ENCODE data around the gene MYO1D.

Gene MYO1D

DNA sequence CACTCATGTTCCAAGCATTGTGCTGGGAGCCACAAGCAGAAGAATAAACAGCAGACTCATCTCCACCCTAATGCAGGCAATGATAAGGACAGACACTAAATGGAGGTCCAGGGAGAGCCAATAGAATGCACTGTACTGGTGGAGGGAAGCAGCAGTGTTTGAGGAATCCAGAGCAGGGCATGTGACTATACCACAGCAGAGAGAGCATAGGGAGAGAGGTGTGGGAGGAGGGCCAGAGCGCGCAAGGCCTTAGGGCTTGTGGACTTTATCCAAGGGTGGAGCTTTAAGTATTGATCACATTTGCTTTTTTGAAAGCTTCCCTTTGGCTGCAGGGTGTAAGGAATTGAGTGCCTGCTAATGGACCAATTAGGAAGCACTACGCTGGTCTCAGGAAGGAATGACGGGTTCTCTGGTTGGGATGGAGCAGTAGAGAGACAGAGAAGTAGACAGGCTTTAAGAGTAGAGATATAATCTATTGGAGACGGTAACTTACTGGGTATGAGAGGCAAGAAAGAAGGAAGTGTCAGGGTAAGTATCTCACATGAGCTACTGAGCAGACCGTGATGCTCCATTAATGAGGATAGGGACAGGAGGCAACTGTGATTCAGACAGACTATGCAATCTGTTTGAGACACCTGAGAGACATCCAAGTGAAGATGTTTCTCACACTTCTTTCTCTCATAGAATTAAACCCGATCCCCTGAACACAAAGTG, 82.2 kb downstream of the MYO1D start:
- DNase-seq (ENCODE audit: extremely low spot score), result no peak
- CTCF ChIA-PET, result interaction anchor here (2.4 kb wide), 1 partner anchor 83 kb away, joined by 6 read pairs; the partner anchor contains the start of gene MYO1D
- TF ChIP-seq TARDBP (IDR thresholded peaks at IDR 0.05), result no peak
- TF ChIP-seq ZNF384 (IDR thresholded peaks at IDR 0.05), result no peak
- no peak for TF ChIP-seq FOXM1 (IDR thresholded peaks at IDR 0.05; ENCODE audit: borderline replicate concordance)
- TF ChIP-seq FOXA1 (IDR thresholded peaks at IDR 0.05), result no peak
- TF ChIP-seq HDGF (IDR thresholded peaks at IDR 0.05; ENCODE audit: borderline replicate concordance), result no peak
- TF ChIP-seq, protein P1, sequence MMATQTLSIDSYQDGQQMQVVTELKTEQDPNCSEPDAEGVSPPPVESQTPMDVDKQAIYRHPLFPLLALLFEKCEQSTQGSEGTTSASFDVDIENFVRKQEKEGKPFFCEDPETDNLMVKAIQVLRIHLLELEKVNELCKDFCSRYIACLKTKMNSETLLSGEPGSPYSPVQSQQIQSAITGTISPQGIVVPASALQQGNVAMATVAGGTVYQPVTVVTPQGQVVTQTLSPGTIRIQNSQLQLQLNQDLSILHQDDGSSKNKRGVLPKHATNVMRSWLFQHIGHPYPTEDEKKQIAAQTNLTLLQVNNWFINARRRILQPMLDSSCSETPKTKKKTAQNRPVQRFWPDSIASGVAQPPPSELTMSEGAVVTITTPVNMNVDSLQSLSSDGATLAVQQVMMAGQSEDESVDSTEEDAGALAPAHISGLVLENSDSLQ (IDR thresholded peaks at IDR 0.05), result no peak
- no peak for TF ChIP-seq LEF1 (IDR thresholded peaks at IDR 0.05; ENCODE audit: borderline replicate concordance)
- TF ChIP-seq FOXK2 (IDR thresholded peaks at IDR 0.05), result no peak
- POLR2A ChIA-PET, result no interaction called here

DNA sequence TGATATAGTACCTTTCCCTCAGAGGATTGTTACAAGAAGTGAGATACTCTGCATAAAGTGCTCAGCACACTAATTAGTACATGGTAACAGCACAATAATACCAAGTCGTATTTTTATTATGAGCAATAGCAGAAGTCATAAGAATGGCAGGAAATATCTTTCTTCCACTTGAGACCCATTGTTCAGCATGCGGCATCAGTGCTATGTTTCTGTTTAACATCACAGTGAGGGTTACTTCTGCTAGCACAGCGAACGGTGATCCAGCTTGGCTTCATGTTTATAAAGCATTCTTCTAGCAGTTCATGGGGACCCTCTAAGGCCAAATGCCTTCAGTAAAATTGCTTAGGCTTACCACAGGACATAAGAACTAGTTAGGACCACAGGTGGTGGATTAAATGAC, 83.1 kb downstream of the MYO1D start:
- ChIA-PET POLR2A (no interaction called here), CTCF (no interaction called here)
- DNase-seq (ENCODE audit: extremely low spot score), result no peak
- TF ChIP-seq FOXM1 (IDR thresholded peaks at IDR 0.05; ENCODE audit: borderline replicate concordance) (no peak), FOXA1 (IDR thresholded peaks at IDR 0.05) (no peak), ZNF384 (IDR thresholded peaks at IDR 0.05) (no peak), CTBP1 (IDR thresholded peaks at IDR 0.05; ENCODE audit: borderline replicate concordance) (no peak), TARDBP (IDR thresholded peaks at IDR 0.05) (no peak), LEF1 (IDR thresholded peaks at IDR 0.05; ENCODE audit: borderline replicate concordance) (no peak), FOXK2 (IDR thresholded peaks at IDR 0.05) (no peak), NFRKB (IDR thresholded peaks at IDR 0.05) (no peak), BHLHE40 (IDR thresholded peaks at IDR 0.05; ENCODE audit: borderline replicate concordance) (no peak), L3MBTL2 (conservative IDR thresholded peaks at IDR 0.05) (no peak), HDGF (IDR thresholded peaks at IDR 0.05; ENCODE audit: borderline replicate concordance) (no peak), SP1 (IDR thresholded peaks at IDR 0.05) (no peak), ELF4 (IDR thresholded peaks at IDR 0.05) (no peak), ARNT (IDR thresholded peaks at IDR 0.05) (no peak), SUZ12 (IDR thresholded peaks at IDR 0.05) (no peak)
- TF ChIP-seq, protein P1 (IDR thresholded peaks at IDR 0.05), result no peak

DNA sequence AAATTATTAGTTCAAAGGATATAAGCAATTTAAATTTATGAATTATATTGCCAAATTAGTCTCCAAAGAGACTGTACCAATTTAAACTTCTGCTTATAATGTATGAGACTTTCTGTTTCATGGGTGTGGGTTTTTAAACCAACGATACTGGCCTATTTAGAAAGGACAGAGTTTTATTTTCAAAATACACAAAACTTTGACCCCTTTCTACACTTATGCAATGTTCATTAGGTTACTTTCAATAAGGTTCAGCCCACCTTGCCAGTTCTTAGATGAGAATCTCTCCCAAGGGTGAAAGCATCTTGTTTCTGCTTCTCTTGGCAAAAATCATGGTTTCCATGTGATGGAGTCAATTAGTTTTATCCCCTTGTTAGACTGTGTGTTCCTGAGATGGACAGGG, 84.7 kb downstream of the MYO1D start:
- ChIA-PET CTCF (interaction anchor here (1.3 kb wide), 1 partner anchor 9 kb away, joined by 4 read pairs; no protein-coding TSS in a partner anchor), POLR2A (no interaction called here)
- no peak for DNase-seq (ENCODE audit: extremely low spot score)
- TF ChIP-seq ARNT (IDR thresholded peaks at IDR 0.05) (no peak), HDGF (IDR thresholded peaks at IDR 0.05; ENCODE audit: borderline replicate concordance) (no peak), ELF4 (IDR thresholded peaks at IDR 0.05) (no peak), SP1 (IDR thresholded peaks at IDR 0.05) (no peak), FOXK2 (IDR thresholded peaks at IDR 0.05) (no peak), TARDBP (IDR thresholded peaks at IDR 0.05) (no peak), L3MBTL2 (conservative IDR thresholded peaks at IDR 0.05) (no peak), FOXA1 (IDR thresholded peaks at IDR 0.05) (no peak)

DNA sequence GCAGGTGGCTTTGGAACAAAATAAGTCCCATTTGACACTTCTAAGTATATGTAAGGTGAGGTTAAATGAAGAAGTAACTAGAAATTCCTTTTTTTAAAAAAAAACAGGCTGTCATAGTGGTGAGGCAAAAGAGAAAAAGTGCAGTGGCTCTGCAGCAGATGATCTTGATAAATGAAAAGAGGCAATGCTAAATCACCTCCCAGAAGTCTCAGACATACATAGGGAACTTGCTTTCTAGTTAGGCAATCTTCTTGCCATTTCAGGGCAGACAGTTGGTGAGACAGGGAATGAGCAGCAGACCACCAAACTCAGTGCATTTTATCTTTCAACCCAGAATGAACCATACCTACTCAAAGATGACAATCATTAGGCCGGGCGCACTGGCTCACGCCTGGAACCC, 90.8 kb downstream of the MYO1D start:
- no peak for DNase-seq (ENCODE audit: extremely low spot score)
- ChIA-PET CTCF (interaction anchor here (0.7 to 1.8 kb wide), 2 partner anchors 91 to 124 kb away, joined by 4 to 8 read pairs; partner anchors contain the start of gene MYO1D), POLR2A (no interaction called here)

DNA sequence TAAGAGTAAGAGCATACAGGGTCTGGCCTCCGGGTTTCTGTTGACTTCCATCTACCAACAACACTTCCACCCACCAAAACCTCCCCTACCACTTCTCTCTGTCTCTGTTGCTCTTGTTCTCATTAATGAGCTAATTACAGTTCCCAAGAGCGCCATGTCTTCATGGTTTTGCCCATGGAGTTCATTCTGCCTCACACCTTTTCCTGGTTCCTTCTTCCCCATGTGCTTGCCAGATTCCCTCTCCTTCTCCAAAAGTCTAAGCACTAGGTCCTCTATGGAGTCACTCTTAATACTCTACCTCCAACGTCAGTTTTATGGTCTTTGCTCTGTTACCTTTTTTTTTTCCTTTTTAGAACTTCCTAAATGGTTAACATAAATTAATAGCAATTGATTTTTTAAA, 92.8 kb downstream of the MYO1D start:
- no peak for TF ChIP-seq FOXM1 (IDR thresholded peaks at IDR 0.05; ENCODE audit: borderline replicate concordance)
- TF ChIP-seq FOXK2 (IDR thresholded peaks at IDR 0.05), result no peak
- TF ChIP-seq SP1 (IDR thresholded peaks at IDR 0.05), result no peak
- no peak for TF ChIP-seq NFRKB (IDR thresholded peaks at IDR 0.05)
- no peak for TF ChIP-seq BHLHE40 (IDR thresholded peaks at IDR 0.05; ENCODE audit: borderline replicate concordance)
- no peak for TF ChIP-seq TARDBP (IDR thresholded peaks at IDR 0.05)
- no peak for TF ChIP-seq ARNT (IDR thresholded peaks at IDR 0.05)
- TF ChIP-seq CTBP1 (IDR thresholded peaks at IDR 0.05; ENCODE audit: borderline replicate concordance), result no peak
- no peak for TF ChIP-seq LEF1 (IDR thresholded peaks at IDR 0.05; ENCODE audit: borderline replicate concordance)
- no peak for TF ChIP-seq FOXA1 (IDR thresholded peaks at IDR 0.05)
- TF ChIP-seq ELF4 (IDR thresholded peaks at IDR 0.05), result no peak
- no peak for DNase-seq (ENCODE audit: extremely low spot score)
- ChIA-PET POLR2A (interaction anchor here (0.8 to 1.0 kb wide), 2 partner anchors 93 to 126 kb away, joined by 3 to 10 read pairs; partner anchors contain the start of gene MYO1D), CTCF (interaction anchor here (1.0 to 3.3 kb wide), 7 partner anchors 14 to 158 kb away, joined by 3 to 47 read pairs (median 5); partner anchors contain the start of gene MYO1D)

More for the DNA sequence above, 90.8 kb downstream of the MYO1D start:
- TF ChIP-seq ARNT (IDR thresholded peaks at IDR 0.05) (no peak), FOXM1 (IDR thresholded peaks at IDR 0.05; ENCODE audit: borderline replicate concordance) (no peak), SUZ12 (IDR thresholded peaks at IDR 0.05) (no peak), HDGF (IDR thresholded peaks at IDR 0.05; ENCODE audit: borderline replicate concordance) (no peak), FOXA1 (IDR thresholded peaks at IDR 0.05) (no peak), ELF4 (IDR thresholded peaks at IDR 0.05) (no peak), L3MBTL2 (conservative IDR thresholded peaks at IDR 0.05) (no peak), LEF1 (IDR thresholded peaks at IDR 0.05; ENCODE audit: borderline replicate concordance) (no peak)
- TF ChIP-seq, protein P1 (IDR thresholded peaks at IDR 0.05), result no peak

DNA sequence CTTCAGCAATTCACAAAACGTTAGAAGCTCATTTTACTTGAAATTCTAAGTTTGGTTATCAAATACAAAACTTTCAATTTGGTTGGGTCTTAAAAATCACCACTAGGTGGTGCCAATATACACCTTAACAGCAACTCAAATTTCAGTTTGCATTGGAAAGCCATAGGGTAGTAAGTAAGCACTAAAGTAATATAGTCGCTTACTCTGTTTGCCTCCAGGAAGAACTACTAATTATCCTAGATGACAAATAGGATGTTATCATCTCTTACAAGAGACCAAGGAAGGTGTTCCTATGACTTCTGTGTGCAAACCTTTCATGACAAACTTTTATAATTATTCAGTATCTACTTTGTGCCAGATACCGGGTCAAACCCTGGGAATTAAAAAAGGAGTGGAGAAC, 93.3 kb downstream of the MYO1D start:
- POLR2A ChIA-PET, result interaction anchor here (0.8 to 1.0 kb wide), 2 partner anchors 93 to 126 kb away, joined by 3 to 10 read pairs; partner anchors contain the start of gene MYO1D
- CTCF ChIA-PET, result interaction anchor here (0.6 to 3.3 kb wide), 20 partner anchors 9 to 323 kb away, joined by 3 to 47 read pairs (median 4); partner anchors contain the start of gene MYO1D
- no peak for TF ChIP-seq LEF1 (IDR thresholded peaks at IDR 0.05; ENCODE audit: borderline replicate concordance)
- TF ChIP-seq ARNT (IDR thresholded peaks at IDR 0.05), result no peak
- DNase-seq (ENCODE audit: extremely low spot score), result peak; percentile 24
